Measurements from ENCODE around the gene GPR35.

DNA sequence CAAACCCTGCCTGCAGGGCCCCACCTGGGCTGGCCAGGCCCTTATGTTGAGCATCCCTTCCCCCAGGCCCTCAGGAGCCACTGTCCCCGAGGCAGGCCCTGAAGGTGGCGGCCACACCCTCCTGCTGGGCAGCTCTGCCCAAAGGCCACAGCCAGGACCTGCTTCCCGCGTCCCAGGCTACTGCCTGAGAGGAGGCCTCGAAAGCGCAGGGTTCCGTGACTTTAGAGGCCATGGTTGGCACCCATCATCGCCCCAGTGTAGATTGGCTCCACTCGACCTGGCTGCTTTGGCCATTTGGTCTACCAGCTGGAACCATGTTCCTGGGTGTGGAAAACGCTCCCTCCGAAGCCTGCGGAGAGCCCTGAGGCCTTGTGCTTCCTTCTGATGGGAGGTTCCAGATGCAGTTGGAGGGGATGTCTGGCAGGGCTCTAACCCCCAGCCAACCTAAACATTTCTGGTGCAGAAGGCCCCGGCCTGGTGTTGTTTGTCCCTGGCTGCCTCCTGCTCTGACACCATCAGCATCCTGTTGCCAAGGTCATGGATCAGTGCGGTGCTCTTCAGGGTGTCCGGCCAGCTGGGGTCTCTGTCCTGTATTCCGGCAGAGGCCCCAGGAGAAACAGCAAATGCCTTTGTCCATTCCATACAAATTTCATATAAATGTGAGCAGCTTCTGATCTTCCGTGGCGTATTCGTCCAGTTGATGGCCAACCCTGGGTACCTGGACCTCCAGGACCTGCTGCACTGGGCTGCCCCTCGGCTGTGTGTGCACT, 24.0 kb upstream of the GPR35 start:
- TF ChIP-seq EZH2 (IDR thresholded peaks at IDR 0.05; ENCODE audit: borderline replicate concordance, low read depth, low read length, poor library complexity, severe bottlenecking), result no peak
- TF ChIP-seq CTCF (conservative IDR thresholded peaks at IDR 0.05; ENCODE audit: low read depth, low read length), result no peak
